GM19397 (cell line): ENCODE data around the gene POLDIP2.

Experiments used
- ATAC-seq: cut with Tn5 transposase; IDR thresholded peaks from one replicate; pipeline ENCODE4 v1.9.1; 2021; ENCODE audit warnings: mild to moderate bottlenecking, moderate library complexity; ENCODE audit not compliant: unreplicated experiment

Gene POLDIP2

DNA sequence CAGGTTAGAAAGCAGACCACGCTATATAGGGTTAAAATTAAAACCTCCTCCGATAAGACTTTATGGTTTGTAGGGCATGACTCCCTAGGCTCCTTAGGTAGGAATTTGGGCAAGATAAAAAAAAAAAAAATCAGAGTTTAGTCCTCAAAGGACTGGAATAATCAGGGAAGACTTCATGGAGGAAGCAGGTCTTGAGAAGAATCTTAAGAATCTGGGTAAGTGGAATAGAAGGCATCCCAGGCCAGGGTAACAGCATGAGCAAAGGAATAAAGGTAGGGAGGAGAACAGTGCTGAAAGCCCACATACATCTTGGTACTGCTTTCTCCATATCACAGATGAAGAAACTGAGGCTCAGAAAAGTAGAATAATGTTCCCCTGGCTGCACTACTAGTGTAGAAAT is 33.2 kb upstream of the POLDIP2 start:
- no peak for ATAC-seq

DNA sequence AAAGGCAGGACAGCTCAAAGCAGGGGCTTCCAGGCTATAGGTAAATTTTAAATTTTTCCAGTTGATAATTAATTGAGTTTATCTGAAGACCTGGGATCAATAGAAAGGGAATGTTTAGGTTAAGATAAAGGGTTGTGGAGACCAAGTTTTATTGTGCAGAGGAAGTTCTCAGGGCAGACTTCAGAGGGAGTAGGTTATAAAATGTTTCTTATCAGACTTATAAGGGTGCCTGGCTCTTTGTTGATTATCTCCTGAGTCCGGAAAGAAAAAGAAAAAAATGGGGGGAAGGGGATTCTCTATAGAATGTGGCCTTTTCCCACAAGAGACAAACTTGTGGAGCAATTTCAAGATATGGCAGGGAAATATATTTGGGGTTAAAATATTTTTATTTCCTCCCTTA is 32.8 kb upstream of the POLDIP2 start:
- ATAC-seq = no peak

DNA sequence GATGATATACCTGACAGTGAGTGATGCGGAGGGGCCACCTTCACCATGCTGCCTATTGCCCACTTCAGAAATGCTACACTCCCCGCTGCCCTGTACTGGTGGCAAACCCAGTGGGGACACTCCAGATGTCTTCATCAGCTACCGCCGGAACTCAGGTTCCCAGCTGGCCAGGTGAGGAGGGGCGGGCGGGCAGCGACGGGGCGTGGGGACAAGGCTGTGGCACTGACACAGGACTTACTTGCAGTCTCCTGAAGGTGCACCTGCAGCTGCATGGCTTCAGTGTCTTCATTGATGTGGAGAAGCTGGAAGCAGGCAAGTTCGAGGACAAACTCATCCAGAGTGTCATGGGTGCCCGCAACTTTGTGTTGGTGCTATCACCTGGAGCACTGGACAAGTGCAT is 30.8 kb upstream of the POLDIP2 start:
- no peak for ATAC-seq

- no peak for ATAC-seq
Observed at GRCh38 chr17:28386391-28386790, 29.1 kb upstream of the POLDIP2 start.

DNA sequence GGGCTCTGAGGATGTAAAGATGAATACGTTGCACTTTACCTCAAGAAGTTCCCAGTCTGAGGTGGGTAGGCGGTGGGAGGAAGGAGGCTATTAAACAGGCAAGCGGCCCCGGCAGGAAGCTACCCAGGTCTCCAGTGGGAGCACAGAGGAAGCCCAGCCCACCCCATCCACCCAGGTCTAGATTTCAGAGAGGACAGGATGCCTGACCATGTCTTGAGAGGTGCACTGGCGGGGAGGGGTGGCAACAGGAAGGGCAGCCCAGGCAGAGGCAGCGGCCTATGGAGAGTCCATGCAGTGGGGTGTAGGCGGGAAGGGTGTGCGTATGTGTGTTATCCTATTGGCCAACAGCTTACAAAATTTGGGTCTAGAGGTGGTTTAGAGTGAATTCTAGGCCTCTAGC is 28.1 kb upstream of the POLDIP2 start:
- no peak for ATAC-seq

DNA sequence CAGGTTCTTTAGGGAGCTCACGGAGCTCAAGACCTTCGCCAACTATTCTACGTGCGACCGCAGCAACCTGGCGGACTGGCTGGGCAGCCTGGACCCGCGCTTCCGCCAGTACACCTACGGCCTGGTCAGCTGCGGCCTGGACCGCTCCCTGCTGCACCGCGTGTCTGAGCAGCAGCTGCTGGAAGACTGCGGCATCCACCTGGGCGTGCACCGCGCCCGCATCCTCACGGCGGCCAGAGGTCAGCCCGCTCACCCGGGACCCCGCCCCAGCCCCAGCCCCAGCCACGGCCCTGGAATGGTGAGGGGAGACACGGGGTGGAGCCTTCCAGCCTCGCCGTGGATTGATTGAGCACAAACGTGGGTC is 27.7 kb upstream of the POLDIP2 start:
- ATAC-seq = peak; percentile 12

DNA sequence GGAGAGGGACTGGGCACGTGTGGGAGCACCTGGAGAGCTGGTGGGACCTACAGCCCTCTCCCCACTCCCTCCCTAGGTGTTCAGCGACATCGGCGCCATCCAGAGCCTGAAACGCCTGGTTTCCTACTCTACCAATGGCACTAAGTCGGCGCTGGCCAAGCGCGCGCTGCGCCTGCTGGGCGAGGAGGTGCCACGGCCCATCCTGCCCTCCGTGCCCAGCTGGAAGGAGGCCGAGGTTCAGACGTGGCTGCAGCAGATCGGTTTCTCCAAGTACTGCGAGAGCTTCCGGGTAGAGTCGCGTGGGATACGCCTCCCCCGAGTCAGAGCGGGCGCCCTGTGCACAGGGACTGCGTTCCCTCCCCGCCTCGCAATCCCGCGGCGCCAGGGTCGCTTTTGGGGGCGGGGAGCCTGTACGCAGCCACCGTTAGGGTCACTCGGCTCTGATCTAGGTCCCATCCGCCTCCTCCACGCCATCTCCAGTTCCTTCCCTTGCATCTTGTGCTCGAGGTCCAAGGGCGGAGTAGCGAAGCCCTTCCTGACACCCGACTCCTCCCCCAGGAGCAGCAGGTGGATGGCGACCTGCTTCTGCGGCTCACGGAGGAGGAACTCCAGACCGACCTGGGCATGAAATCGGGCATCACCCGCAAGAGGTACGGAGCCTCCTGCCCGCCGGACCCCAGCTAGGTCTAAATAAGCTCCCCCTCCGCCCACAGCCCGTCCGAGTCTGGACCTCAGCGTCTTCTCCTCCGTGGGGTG is 27.1 kb upstream of the POLDIP2 start:
- ATAC-seq = peak; percentile 60

DNA sequence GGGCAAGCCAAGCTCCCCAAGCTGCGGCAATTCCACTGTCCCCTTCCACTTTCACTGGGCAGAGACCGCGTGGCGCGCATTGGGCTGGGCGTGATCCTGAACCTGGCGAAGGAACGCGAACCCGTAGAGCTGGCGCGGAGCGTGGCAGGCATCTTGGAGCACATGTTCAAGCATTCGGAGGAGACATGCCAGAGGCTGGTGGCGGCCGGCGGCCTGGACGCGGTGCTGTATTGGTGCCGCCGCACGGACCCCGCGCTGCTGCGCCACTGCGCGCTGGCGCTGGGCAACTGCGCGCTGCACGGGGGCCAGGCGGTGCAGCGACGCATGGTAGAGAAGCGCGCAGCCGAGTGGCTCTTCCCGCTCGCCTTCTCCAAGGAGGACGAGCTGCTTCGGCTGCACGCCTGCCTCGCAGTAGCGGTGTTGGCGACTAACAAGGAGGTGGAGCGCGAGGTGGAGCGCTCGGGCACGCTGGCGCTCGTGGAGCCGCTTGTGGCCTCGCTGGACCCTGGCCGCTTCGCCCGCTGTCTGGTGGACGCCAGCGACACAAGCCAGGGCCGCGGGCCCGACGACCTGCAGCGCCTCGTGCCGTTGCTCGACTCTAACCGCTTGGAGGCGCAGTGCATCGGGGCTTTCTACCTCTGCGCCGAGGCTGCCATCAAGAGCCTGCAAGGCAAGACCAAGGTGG is 24.0 kb upstream of the POLDIP2 start:
- no peak for ATAC-seq

- no peak for ATAC-seq
Observed at GRCh38 chr17:28379814-28380801, 22.8 kb upstream of the POLDIP2 start.

DNA sequence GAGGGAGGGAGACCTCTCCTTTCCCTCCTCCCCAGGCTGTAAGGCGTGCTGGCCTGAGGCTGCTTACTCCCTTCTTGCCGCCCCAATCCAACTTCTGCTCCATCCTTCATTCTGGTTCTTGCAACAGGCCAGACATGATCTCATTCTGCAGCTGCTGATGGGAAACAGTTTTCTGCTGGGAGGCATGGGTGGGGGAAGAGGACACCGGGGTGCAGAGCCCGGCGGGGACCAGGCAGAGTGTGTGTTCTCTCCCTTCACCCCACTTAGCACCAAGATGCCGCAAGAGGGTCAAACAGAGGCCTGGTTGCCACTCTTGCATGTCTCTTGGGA is 15.6 kb upstream of the POLDIP2 start:
- ATAC-seq = no peak

- ATAC-seq = peak; percentile 9
Observed at GRCh38 chr17:28372203-28372944, 15.0 kb upstream of the POLDIP2 start.

GRCh38 chr17:28371245-28372202 is 14.2 kb upstream of the POLDIP2 start, which contains the start of gene SARM1:
Gene SARM1, plus strand, starts transcription at chr17:28371694. Its CDS starts 339 bp downstream, at chr17:28372033.
- ATAC-seq = peak; percentile 90

GRCh38 chr17:28370744-28371103 is 13.4 kb upstream of the POLDIP2 start:
- no peak for ATAC-seq

DNA sequence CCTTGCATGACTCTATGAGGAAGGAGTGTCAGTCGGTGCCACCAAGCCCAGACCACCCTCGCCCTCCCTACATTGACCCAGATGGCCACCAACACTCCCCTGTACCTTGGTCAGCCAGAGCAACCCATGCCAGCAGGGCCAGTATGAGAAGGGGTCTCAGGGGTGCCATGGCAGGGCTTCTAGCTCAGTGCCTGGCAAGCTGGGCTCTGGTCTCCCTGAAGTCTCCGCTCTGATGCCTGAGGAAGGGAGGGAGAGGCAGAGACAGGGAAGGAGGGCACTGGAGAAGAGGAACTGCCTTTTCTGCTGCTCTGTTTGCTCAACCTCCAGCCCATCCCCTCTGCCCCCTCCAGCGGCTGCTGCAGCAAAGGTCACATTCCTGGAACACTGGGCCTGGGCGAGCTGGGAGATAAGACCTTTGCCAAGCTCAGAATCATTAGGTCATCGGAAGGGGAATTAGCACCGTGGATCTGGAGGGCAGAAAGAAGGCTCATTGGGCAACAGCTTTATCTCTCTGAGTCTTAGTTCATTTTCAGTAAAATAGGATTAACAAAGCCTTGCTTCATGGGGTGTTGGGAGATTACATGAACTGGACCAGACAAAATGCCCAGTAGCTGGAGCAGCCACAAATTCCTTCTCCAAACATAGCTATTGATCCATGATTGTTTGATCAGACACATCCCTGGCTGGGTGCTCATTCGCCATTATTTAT is 12.9 kb upstream of the POLDIP2 start, which contains the start of gene VTN:
TSS of gene VTN (minus strand) at position 273 of the 709 bp plus-strand sequence. CDS start at position 169, 104 bp downstream.
- ATAC-seq = no peak

- ATAC-seq = no peak
Observed at GRCh38 chr17:28369684-28370034, 12.3 kb upstream of the POLDIP2 start.

DNA sequence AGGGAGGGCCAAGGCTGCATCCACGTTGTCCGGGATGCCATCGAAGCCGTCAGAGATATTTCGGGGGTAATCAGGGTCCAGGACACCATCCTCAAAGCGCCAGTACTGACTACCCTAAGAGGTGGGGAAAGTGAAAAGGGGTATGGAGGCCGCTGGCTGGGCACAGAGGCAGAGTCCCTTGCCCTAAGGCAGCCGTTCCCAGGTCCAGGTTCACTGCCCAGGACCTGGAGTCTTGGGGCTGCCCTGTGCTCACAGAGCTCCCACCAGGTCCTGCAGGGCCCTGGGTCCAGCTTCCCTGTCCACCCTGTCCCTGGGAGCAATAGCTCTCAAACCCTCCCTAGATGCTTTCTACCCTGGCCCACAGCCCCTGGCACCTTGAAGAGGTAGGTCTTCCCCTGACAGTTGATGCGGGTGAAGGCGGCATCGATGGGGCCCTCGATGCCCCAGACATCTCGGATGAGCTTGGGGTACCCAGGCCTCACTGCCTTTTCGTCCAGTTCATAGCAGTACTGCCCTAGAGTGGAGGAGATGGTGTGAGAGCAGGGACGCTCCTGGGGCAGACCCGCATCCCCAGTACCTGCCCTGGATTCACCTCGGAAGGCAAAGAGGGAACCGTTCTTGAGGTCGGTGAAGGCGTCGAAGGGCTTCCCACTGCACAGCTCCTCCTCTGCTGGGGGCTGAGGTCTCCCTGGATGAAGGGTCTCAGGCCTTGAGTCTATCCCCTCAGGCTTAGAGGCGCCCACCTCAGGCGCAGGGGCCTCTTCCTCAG is 11.8 kb upstream of the POLDIP2 start:
- ATAC-seq = no peak

- no peak for ATAC-seq
Observed at GRCh38 chr17:28368306-28368831, 11.0 kb upstream of the POLDIP2 start.
